ENCODE results near the gene ANKRD9. TPM values are rescaled to one million over a fixed set of nuclear protein-coding genes. Genes with fewer than 3 reads are reported as not detected.

Gene ANKRD9
- total and polyA plus RNA-seq, 9 of the 15 experiments (the other 6 are each of a cell fraction or from before 2014, with no cell fraction given): 0.04 to 32.9 (median 5.3) TPM

DNA sequence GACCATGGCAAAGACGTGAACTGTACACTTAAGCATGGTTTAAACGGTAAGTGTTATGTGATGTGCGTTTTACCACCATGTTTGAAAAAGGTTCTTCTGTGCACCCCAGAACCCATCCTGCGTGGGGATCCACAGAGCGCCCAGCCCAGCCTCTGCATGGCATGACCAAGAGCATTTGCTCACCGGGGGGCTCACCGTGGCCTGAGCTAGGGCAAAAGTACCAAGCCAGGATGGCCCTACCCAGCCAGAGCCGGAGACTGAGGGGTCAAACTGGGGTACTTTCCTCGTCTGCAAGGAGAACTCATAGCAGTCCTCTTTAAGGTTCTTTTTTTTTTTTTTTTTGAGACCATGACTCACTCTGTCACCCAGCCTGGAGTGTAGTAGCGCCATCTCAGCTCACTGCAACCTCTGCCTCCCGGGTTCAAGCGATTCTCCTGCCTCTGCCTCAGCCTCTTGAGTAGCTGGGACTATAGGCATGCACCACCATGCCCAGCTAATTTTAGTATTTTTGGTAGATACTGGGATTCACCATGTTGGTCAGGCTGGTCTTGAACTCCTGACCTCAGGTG lies 16.4 kb upstream of the ANKRD9 start:
- H3K27me3 ChIP-seq (ENCODE audit: control insufficient read depth in 2 of 2, insufficient read depth in 2 of 2, low read length in 2 of 2): no peaks in the 10 kb centered on the region
- no peaks in the 10 kb centered on the region; the same call in 2 of the 3 replicates for H3K79me2 ChIP-seq (ENCODE audit: control insufficient read depth, insufficient read depth, low read length)
- FAIRE-seq: no peak
- H4K20me1 ChIP-seq (replicated peaks; ENCODE audit: control insufficient read depth, insufficient read depth, low read length): no peaks in the 10 kb centered on the region
- no peaks in the 10 kb centered on the region for H3K9me1 ChIP-seq (ENCODE audit: control insufficient read depth, insufficient read depth, low read length)
- peaks cover 12 to 37% of the 10 kb centered on the region in 2 experiments; a peak in 4 of 5 replicates for H3K4me1 ChIP-seq (replicated peaks in 1 of 2; ENCODE audit: control insufficient read depth in 2 of 2, insufficient read depth in 2 of 2, low read length in 2 of 2)
- H3K9ac ChIP-seq (ENCODE audit: insufficient read depth in 1 of 2, low read depth in 2 of 2, low read length in 2 of 2): peak overlapping the region; percentile 72 to 89
- peak in 1 of 4 experiments; percentile 43 for DNase-seq (ENCODE audit: extremely low read depth in 1 of 4, low spot score in 3 of 4)
- no peak for ATAC-seq
- H3K36me3 ChIP-seq (ENCODE audit: control insufficient read depth, insufficient read depth, low read length): no peaks in the 10 kb centered on the region
- in situ Hi-C loops (cut with MboI): no loop called here
- H3K9me3 ChIP-seq (replicated peaks; ENCODE audit: control insufficient read depth, insufficient read depth, low read depth, low read length): no peaks in the 10 kb centered on the region; the same call in 1 of the 2 replicates
- peak overlapping the region; percentile 95 for H3K4me2 ChIP-seq (ENCODE audit: insufficient read depth, low read length)
- H3K27ac ChIP-seq (ENCODE audit: extremely low read depth, low read depth, low read length): peak overlapping the region; percentile 88
- 27% methylated on average over 9 of the region's 12 CpGs for WGBS (ENCODE audit: insufficient coverage, low coverage, missing lambda C conversion rate)
- BruUV-seq (replicated peaks): no TSS peak
- ChIA-PET POLR2A (interaction anchor here (0.6 kb wide), 1 partner anchor 13 kb away, joined by 3 read pairs; no protein-coding TSS in a partner anchor), CTCF (ENCODE audit: low intra/inter-chr PET ratio) (interaction anchor here (0.6 kb wide), 1 partner anchor 44 kb away, joined by 5 read pairs; no protein-coding TSS in a partner anchor)
- intact Hi-C loops (cut with micrococcal nuclease): loop anchor here (1.0 to 10.0 kb wide), 4 partner anchors 26 to 393 kb away; partner anchors contain the start of gene RCOR1
- H2AFZ ChIP-seq (ENCODE audit: low read depth, low read length): peak overlapping the region; percentile 92
- peak overlapping the region; percentile 45 for H3K4me3 ChIP-seq
- TF ChIP-seq JUND (IDR thresholded peaks at IDR 0.05; ENCODE audit: borderline replicate concordance, low read depth, low read length): peak; percentile 60
- no peak for TF ChIP-seq JUND (tag; IDR thresholded peaks at IDR 0.05; ENCODE audit: borderline replicate concordance, low read depth, low read length)
- TF ChIP-seq, protein P1, sequence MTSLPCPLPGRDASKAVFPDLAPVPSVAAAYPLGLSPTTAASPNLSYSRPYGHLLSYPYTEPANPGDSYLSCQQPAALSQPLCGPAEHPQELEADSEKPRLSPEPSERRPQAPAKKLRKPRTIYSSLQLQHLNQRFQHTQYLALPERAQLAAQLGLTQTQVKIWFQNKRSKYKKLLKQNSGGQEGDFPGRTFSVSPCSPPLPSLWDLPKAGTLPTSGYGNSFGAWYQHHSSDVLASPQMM (CRISPR knock-in tag; IDR thresholded peaks at IDR 0.05): no peak
- TF ChIP-seq KDM4B (IDR thresholded peaks at IDR 0.05; ENCODE audit: borderline replicate concordance in 2 of 2, low read depth in 1 of 2): no peak
- no peak for TF ChIP-seq BMI1 (IDR thresholded peaks at IDR 0.05; ENCODE audit: low read length)
- TF ChIP-seq ZKSCAN3 (CRISPR knock-in tag; IDR thresholded peaks at IDR 0.05): no peak
- TF ChIP-seq CREB1 (IDR thresholded peaks at IDR 0.05): no peak
- no peak for TF ChIP-seq CREB1 (CRISPR knock-in tag; IDR thresholded peaks at IDR 0.05)
- TF ChIP-seq, protein P2, sequence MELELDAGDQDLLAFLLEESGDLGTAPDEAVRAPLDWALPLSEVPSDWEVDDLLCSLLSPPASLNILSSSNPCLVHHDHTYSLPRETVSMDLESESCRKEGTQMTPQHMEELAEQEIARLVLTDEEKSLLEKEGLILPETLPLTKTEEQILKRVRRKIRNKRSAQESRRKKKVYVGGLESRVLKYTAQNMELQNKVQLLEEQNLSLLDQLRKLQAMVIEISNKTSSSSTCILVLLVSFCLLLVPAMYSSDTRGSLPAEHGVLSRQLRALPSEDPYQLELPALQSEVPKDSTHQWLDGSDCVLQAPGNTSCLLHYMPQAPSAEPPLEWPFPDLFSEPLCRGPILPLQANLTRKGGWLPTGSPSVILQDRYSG (tag; conservative IDR thresholded peaks at IDR 0.05; ENCODE audit: low read depth): no peak
- TF ChIP-seq, protein P3, sequence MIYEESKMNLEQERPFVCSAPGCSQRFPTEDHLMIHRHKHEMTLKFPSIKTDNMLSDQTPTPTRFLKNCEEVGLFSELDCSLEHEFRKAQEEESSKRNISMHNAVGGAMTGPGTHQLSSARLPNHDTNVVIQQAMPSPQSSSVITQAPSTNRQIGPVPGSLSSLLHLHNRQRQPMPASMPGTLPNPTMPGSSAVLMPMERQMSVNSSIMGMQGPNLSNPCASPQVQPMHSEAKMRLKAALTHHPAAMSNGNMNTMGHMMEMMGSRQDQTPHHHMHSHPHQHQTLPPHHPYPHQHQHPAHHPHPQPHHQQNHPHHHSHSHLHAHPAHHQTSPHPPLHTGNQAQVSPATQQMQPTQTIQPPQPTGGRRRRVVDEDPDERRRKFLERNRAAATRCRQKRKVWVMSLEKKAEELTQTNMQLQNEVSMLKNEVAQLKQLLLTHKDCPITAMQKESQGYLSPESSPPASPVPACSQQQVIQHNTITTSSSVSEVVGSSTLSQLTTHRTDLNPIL (CRISPR knock-in tag; IDR thresholded peaks at IDR 0.05): 0 out of 2 replicates have a peak, but pooled peaks have one; percentile 28
- TF ChIP-seq ZC3H11A (IDR thresholded peaks at IDR 0.05; ENCODE audit: low read depth, low read length): no peak
- TF ChIP-seq, protein P4, sequence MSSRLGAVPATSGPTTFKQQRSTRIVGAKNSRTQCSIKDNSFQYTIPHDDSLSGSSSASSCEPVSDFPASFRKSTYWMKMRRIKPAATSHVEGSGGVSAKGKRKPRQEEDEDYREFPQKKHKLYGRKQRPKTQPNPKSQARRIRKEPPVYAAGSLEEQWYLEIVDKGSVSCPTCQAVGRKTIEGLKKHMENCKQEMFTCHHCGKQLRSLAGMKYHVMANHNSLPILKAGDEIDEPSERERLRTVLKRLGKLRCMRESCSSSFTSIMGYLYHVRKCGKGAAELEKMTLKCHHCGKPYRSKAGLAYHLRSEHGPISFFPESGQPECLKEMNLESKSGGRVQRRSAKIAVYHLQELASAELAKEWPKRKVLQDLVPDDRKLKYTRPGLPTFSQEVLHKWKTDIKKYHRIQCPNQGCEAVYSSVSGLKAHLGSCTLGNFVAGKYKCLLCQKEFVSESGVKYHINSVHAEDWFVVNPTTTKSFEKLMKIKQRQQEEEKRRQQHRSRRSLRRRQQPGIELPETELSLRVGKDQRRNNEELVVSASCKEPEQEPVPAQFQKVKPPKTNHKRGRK (tag; IDR thresholded peaks at IDR 0.05): peak; percentile 92
- TF ChIP-seq, protein P5, sequence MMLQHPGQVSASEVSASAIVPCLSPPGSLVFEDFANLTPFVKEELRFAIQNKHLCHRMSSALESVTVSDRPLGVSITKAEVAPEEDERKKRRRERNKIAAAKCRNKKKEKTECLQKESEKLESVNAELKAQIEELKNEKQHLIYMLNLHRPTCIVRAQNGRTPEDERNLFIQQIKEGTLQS (IDR thresholded peaks at IDR 0.05): peak; percentile 48; the same call in 1 of the 2 replicates
- TF ChIP-seq, protein P5 (CRISPR knock-in tag; conservative IDR thresholded peaks at IDR 0.05): no peak
- TF ChIP-seq KAT7 (CRISPR knock-in tag; IDR thresholded peaks at IDR 0.05; ENCODE audit: borderline replicate concordance): 0 out of 2 replicates have a peak, but pooled peaks have one; percentile 40
- no peak for TF ChIP-seq MCM3 (IDR thresholded peaks at IDR 0.05)
- TF ChIP-seq ZNF347 (CRISPR knock-in tag; IDR thresholded peaks at IDR 0.05; ENCODE audit: low read depth): no peak
